Amniotic stem cell (primary cell): Measurements from ENCODE around the gene TOX4.

Experiments used
- DNase-seq: peaks from one replicate; lab custom pipeline; 2025; lab: John Stamatoyannopoulos, UW

Gene TOX4

DNA sequence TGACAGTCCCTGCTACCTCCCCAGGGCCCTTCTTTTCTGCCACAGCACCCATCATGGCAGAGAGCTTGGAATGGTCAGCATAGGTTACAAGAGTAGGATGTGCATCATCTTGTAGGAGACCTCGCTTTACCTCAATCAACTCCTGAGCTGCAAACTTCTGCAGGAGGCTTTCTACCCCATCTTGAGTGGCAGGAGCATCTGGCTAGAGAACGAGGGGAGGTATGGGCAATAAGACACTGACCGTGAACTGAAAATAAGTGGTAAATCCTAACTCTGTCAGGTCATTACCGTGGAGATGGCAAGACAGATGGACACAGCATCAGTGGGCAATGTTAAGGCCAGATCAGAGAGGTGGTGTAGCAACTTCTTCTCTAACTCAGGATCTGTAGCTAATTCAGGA, 26.4 kb downstream of the TOX4 start:
- no peak for DNase-seq

DNA sequence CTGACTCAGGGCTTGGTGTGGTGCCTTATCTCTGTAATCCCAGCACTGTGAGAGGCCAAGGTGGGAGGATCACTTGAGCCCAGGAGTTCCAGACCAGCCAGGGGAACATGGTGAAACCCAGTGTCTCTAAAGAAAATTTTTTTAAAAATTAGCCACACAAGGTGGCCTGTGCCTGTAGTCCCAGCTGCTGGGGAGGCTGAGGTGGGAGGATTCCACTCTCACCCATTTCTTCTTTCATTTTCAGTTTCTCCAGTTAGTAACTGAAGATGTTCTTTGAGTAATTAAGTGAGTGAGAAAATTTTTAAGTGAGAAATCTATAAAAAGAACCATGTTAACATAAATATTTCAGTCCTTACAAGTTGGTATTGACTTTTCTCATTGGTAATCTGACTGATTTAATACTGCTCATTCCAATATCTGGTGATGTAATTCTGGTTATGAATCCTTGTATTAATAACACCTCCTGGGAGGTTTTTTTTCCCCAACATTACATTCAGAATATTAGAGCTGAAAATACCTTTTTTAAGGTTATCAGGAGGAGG, 28.1 kb downstream of the TOX4 start:
- DNase-seq = no peak

DNA sequence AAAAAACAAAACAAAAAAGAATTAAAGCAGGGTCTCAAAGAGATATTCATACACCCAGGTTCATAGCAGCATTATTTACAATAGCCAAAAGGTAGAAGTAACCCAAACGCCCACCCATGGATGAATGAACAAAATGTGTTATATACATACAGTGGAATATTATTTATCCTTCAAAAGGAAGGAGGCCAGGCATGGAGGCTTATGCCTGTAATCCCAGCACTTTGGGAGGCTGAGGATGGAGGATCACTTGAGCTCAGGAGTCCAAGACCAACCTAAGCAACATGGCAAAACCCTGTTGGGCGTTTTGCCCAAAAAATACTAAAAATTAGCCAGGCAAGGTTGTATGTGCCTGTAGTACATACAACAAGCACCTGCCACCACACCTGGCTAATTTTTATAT, 29.6 kb downstream of the TOX4 start:
- no peak for DNase-seq

DNA sequence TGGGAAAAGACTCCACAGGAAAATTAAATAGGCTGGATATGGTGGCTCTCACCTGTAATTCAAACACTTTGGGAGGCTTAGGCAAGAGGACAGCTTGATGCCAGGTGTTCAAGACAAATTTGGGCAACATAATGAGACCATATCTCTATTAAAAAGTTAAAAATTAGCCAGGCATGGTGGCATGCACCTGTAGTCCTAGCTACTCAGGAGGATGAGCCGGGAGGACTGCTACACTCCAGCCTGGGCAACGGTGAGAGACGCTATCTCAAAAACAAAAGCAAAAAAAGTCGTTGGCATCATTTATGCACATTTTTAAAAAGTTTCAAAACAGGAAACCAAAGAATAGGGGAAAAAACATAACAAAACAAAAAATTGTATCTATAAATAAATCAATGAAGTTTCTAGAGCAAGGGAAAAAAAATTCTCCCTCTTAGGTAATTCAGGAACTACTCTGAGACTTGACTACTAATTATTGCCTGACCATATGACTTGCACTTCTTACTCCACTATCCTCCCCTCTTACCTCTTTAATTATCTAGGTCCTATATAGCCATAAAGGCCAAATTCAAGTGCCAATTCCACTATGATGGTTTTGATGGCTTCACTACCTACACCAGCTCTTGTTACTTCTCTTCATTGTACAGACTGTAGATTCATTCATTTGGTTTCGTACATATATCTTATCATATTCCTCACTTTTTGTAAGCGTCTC, 32.6 kb downstream of the TOX4 start:
- DNase-seq = no peak

DNA sequence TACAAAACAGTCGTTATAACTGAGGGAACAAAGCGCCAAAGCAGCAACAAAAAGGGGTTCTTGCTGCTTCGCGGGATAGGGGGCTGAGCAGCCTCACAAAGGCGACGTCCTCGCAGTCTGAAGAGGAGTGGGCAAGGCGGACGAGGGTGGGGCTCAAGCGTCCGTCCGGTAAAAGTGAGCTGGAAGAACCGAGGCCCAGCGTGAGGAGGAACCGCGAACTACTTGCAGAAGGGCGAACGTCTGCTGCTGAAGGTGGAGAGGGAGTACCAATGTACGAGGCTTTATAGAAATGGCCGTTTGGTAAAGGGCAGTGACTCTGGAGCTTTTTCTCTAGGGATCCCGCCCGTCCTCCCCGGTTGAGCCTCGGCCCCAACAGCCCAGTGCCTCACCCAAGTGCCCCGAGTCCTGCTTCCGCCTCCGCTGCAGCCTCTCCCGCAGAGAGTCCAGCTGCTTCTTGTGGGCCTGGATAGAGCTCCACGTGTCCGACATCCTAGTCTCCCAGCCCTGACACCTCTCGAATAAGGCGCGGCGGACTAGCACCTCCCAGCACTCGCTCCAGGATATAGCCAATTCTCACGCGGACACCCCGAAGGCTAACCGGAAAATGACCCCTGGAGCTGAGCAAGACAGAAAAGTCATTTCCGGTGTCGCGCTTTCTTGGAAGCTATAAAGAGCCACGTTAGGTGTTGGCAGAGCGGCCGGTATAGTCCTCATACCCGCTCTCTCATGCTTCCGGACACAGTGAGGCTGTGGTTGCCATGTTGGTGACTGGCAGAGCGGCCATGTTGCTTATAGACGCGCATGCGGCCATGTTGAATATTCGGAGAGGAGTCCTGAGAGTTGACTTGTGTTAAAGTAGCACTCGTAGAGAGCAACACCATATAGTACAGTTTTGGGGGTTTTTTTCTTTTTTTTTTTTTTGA, 34.0 kb downstream of the TOX4 start, which contains the start of gene METTL3:
TSS of gene METTL3 (minus strand) at position 606 of the 923 bp plus-strand sequence. CDS start at position 489, 117 bp downstream.
- peak; percentile 98 for DNase-seq

DNA sequence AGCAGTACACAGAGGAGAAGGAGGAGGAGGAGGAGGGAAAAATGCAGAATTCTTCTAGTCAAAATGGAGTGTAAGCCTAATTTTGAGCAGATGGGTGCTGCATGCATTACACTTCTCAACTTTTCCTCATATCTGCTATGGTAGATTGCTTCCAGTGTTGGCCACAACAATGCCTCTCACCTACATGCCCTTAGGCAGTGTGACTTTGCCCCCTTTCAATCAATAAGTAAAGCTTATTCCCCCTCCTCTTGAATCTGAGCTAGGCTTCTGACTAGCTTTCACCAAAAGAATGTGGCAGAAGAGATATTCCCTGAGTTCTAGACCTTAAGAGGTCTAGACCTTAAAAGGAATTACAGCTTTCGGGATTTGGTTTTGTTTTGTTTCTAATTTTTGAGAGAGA, 37.3 kb downstream of the TOX4 start:
- no peak for DNase-seq

DNA sequence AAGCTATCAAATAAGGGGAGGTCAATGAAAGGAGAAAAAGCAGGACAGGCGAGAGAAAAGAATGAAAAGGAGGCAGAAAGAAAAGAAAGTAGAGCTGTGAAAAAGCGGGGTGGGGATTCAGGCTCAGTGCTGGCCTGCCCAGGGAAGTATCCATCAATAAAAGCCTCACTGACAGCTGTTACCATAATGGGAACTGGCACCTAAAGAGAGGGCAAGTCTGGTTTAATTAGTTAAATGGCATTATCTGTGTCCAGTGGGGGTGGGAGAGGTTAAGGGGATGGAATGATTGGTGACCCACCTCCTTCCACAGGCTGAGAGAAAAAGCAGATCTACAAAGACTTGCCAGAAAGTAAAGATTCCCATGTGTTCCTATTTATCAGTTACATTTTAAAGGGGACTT, 41.7 kb downstream of the TOX4 start:
- DNase-seq = no peak

DNA sequence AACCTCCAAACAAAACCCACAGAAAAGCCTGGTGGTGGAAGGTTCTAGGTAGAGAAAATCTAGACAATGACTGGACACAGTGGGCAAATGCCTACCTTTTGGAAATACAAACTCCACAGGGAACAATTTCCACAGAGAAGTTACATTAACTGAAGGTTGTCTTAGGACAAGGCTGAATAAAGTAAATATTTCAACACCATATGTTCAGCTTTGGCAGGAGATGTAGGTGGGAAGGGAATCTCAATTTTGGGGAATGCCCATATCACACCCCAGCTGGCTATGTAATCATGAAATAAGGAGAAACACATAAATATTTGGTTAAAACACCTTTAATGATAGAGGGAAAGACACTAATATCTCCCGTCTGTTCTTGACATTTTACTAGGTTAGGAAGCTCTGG, 43.8 kb downstream of the TOX4 start:
- no peak for DNase-seq

DNA sequence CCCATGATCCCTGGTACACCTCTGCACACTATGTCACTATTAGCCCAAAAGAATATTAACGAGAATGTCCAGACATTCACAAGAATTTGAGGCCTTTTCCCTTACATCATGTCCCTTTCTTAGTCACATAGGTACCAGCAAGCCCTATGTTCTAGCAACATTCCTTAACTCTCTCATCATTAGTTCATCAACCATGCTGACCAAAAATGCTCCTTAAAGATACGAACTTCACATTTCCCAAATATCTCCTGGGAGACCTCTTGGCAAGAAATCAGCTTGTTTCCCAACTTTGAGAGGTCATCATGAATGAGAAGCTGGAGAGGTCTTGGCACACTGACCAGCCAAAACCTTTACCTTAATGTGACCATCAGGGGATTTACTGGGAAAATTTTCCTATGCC, 44.5 kb downstream of the TOX4 start:
- DNase-seq = no peak

DNA sequence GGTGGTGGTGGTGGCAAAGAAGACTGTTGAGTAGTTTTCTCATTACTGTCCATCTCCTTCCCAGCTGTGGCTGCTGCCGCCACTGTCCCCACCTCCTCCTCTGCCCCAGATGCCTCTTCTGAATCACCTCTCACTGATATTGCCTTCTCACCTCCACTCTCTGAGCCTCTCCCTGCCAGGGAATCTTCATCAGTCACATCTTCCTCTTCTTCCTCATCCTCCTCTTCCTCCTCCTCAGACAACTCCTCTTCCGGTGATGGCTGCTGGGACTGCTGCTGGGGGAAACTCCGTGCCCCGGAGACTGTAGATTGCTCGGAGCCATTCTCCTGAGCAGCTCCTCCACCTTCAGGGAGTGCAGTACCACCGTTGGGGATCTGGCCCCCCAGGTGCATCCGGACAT, 46.2 kb downstream of the TOX4 start:
- DNase-seq = no peak

DNA sequence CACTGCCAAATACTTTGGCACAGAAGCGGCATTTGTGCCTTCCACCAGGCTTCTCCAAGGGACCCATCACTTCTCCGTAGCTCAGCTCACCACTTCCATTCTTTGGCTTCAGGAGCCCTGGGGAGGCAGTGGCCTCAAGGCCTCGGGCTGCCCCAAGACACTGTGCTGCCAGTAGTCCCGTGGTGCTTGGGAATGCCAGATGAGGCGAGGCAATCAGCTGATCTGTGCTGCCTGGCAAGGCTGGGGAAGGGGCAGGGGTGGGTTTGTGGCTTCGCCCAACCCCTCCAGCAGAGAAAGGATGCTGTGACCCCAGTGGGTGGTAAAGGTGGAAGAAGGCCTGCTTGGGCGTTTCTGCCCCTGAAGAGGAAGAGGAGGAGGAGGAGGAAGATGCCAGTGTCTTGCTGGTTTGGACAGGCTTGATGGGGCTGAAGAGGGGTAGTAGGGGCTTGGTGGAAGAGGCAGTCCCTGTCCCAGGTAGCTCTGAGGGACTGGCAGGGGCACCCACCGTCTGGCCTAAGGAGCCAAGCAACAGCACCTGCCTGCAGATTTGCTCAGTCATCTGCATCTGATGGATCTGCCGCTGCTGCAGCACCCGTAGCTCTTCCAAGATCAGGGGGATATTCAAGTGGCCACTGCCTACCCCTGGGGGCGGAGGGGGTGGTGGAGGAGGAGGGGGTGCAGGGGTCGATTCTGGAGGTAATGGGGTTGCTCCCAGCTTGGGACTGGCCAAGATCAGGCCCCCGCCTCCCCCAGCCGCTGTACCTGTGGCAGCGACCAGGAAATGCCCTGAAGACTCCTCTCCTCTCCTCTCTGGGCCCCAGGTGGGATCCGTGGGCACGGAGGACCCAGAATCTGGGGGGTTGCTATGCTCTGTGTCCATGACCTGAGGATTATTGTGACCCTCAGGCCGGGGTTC, 47.8 kb downstream of the TOX4 start:
- no peak for DNase-seq

DNA sequence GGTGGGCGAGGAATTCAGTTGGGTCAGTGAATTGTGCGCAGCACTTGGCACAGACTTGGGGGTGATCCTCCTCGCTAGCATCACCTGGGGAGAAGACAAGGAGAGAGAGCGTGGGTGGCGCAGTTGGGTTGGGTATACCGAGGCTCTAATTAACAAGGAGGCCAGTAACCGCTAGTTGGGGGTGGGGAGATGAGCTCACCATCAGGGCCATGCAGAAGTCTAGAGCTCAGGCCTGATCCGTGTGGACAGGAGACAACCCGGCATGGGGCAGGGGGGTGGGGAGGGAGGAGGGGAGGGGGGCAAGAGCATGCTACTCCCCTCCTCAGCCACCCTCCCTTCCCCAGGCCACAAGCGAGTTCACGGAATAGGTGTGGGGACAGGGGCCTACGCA, 48.6 kb downstream of the TOX4 start:
- DNase-seq = no peak

DNA sequence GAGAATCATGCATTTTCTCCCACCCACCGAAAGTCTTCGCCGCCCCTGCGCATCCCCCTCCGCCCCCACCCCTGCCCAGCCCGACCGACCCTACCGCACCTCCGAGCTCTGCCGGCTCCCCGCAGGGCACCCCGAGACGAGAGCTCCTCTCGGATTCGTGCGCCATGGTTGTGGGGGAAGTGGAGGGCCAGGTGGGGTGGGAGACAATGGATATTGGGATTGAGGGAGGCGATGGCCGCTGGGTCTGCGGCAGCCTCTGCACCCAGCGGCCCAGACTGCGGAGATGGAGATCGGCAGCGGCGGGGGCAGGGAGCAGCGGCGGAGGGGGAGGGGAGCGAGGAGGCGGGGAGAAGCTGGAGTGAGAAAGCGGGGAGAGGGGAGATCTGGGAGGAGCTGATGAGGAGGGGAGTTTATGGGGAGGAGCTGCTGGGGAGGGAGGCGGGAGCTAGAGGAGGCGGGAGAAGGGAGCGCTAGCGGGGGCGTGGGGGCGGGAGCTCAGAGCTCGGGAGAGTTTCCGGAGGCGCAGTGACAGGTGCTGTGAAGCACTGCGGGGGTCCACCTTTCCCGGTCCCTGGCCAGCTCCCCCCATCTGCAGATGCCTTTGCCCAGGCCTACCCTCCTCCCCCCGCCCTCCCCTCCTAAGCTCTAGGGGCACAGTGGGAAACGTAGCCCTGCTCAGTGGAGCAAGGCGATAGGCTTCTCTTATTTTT, 49.1 kb downstream of the TOX4 start, which contains the start of gene SALL2:
TSS of gene SALL2 (minus strand) at position 385 of the 710 bp plus-strand sequence. CDS start at position 166, 219 bp downstream.
- DNase-seq = no peak

DNA sequence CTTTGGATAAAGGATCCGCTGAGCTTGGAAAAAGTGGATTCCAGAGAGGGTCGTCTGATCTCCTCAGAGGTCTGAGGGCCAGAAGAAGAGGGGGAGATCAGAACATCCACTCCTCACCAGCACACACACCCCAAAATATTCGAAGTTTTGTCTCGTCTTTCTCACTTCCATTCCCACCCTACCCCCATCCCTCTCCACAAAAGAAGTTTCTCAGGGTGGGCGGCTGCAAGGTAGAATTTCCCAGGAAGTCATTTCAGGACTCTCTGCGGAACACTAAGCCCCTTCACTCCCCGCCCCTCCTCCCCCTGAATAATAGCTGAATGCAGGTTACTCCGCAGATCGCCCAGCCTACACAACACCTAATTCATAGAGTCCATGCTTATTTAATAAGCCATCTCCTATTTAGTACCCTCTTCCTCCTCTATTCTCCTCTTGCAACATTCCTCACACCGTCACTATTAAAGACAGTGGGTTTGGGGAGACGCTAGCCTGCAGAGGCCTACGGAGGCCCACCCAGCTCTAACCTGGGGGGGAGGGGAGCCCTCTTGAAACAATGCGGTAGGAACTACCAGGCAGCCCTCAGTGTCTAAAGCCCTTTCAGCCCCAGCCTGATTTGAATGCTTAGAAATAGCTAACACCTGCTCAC, 49.8 kb downstream of the TOX4 start:
- DNase-seq = no peak

DNA sequence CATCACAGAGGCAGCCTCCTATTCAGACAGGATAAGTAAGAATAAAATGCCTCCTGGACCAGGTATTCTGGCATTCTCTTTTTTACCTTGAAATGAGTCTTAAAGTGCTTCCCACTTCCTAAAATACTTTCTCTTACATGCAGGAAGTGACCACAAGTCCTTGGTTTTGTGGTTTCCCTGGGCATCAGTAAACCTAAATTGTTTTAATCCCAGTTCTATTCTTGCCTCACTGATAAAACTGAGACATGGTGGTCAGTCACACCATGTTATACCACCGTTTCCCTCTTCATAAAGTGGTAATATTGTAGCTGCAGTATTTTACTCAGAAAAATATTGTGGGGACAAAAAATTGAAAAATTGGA, 50.3 kb downstream of the TOX4 start:
- DNase-seq = no peak

DNA sequence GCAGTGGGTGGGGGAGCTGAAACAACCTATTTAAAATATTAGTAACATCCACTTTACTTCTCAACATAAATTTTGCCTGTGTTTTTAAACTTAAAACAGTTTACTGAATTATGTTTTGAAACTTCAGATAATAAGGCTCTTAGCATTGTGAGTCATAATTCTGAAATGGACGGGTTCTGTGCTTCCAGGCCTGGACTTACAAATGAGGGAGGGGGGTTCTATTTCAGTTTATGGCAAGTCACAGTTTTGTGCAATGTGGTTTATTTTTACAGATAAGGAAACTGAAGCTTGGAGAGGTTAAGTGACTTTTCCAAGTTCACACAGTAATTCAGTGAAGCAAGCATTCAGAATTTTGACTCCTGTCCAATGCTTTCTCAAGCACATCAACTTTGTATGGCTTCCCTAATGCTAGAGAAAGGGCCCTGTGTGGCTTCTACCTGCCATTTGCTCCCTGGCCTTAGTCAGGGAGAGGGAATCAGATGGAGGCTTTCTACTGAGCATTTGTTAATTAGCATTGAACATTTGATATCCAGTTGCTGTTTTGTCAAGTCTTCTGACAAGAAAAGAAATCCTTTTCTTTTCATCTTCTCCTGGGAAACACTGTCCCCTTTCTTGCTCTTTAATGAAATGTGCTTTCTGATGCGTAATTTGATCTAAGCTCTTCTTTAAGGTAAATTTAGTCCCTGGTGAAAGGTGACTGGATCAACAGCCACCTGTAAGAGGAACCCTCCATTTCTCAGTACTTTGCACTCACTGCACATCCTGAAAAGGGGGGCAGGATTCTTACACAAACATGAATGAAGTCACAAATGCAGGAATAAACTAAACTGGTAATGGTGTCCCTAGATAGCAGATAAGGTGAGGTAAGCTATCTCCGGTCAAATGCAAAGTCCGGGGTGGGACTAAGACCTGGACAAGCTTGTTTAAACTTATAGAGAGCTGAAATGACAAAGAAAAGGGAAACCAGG, 51.7 kb downstream of the TOX4 start:
- no peak for DNase-seq

DNA sequence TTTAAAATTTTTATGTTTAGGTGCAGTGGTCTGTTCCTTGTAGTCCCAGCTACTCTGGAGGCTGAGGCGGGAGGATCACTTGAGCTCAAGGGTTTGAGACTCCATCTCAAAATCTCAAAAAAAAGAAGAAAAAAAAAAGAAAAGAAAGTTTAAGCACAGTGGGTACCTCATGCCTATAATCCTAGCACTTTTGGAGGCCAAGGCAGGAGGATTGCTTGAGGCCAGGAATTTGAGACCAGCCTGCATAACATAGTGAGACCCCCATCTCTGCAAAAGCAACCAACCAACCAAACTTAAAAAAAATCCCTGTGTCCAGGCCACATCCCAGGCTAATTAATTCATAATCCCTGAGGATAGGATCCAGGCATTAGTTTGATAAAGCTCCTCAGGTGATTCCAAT, 52.5 kb downstream of the TOX4 start:
- DNase-seq = no peak

DNA sequence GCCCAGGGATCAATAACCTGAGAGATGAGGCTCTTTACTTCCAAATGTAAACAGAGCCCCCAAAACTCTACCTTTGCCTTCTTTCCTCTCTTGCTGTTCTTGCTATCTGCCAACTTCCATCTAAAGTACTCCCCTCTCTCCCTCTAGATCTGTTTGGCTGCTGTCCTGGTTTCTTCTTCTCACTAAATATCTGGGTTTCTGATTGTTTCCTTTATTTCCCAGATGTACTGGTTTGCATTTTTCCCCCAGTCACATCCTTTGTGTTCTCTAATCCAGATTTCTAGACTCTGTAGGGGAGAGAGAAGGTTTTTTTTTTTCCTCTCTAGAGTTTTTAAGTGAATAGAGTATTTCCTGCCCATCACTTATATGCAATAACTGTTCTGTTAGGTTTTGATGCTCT, 56.3 kb downstream of the TOX4 start:
- DNase-seq = no peak

DNA sequence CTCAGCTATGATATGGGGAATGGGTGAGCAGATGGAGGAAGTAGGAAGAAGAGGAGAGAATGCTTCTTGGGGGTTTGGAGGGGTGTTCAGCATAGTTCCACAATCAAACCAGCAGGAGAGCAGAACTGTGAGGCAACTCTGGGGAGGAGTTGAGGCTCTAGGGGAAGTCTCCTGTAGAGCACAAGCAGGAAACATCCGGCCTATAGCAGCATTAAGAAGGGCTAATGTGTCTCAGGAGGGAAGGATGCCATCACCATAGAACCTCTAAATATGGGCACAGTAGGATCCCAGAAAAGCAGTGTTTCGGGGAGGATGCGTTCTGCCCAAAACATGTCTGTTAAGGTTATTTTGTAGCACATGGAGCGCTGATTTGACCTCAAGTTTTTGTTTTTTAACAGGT, 57.6 kb downstream of the TOX4 start:
- DNase-seq = no peak
